K562 (cell line): ENCODE results near the gene MRPS31. TPM values are rescaled to one million over a fixed set of nuclear protein-coding genes. Genes with fewer than 3 reads are reported as not detected.

Experiments
- E4F1 ChIP-seq: fragments of 250-450 bp; sonication (Bioruptor Pico); IDR thresholded peaks from 2 replicates; pipeline ENCODE4 v1.5.0; 2021; ENCODE audit warnings: mild to moderate bottlenecking, borderline replicate concordance
- GMEB1 ChIP-seq: fragments of 250-450 bp; sonication (Bioruptor Pico); IDR thresholded peaks from 2 replicates; pipeline ENCODE4 v1.4.0; 2020; ENCODE audit warnings: mild to moderate bottlenecking
- THAP12 ChIP-seq: fragments of 250-450 bp; sonication (Bioruptor Pico); IDR thresholded peaks from 2 replicates; pipeline ENCODE4 v1.9.0; 2021; ENCODE audit warnings: mild to moderate bottlenecking, inconsistent platforms
- polyA plus RNA-seq, 8 experiments: library from polyadenylated mRNA; depleted of rRNA in 4 of 8; stranded (reverse) in 5 of 8; unstranded in 3 of 8; fragments of >200 nt; fragmentation: Nextera tagmentation in 2 of 8; fragmentation: Illumina TruSeq in 1 of 8; extraction: Ambion mirVana in 2 of 8; extraction: Trizol in 1 of 8; gene quantifications; 2 replicates each; pipeline versions ENCODE4 v1.2.1 to v1.2.3, GENCODE V29; 2011 to 2014; ENCODE audit warnings: inconsistent platforms in 1 of 8, missing spikeins in 1 of 8
- total RNA-seq, 7 experiments: library from RNA; depleted of rRNA in 6 of 7; stranded (reverse); fragments of >200 nt in 6 of 7; fragmentation: Illumina TruSeq in 2 of 7; extraction: Trizol in 2 of 7; gene quantifications; 2 replicates each; pipeline versions ENCODE4 v1.2.1 to v1.2.3, GENCODE V29; 2011 to 2021; ENCODE audit warnings: low replicate concordance in 1 of 7

The MRPS31 gene
- total and polyA plus RNA-seq, 9 of the 15 experiments (the other 6 are each of a cell fraction or from before 2014, with no cell fraction given), result 20.3 to 57.8 (median 37.1) TPM

- TF ChIP-seq E4F1 (CRISPR knock-in tag) (no peak), GMEB1 (no peak), THAP12 (CRISPR knock-in tag) (no peak)
Observed at GRCh38 chr13:40697711-40698110, 73.3 kb downstream of the MRPS31 start (continued).
